Measurements from ENCODE around the gene ACTL8. TPM values are rescaled to one million over a fixed set of nuclear protein-coding genes. Genes with fewer than 3 reads are reported as not detected.

ACTL8 gene
- total and polyA plus RNA-seq, 2 experiments from 2014 or later, result 0.34 TPM; not detected in 1

- DNase-seq (ENCODE audit: low spot score), result no peak
- 83% methylated on average over 11 of the region's 11 CpGs for whole genome bisulfite sequencing (ENCODE audit: low lambda C conversion rate, missing lambda C conversion rate)
- no peaks in the 10 kb centered on the region for H4K20me1 ChIP-seq (ENCODE audit: insufficient read depth, poor library complexity, severe bottlenecking)
- TF ChIP-seq EZH2 (IDR thresholded peaks at IDR 0.05; ENCODE audit: borderline replicate concordance), result no peak
- no peak for TF ChIP-seq EZH2phosphoT487 (IDR thresholded peaks at IDR 0.05; ENCODE audit: low read depth, severe bottlenecking, unreplicated experiment)
- no peak for TF ChIP-seq CTCF (IDR thresholded peaks at IDR 0.05; ENCODE audit: poor library complexity)
- no peaks in the 10 kb centered on the region for H3K4me1 ChIP-seq (ENCODE audit: insufficient read depth)
- no peaks in the 10 kb centered on the region for H3K9me3 ChIP-seq (ENCODE audit: low read depth)
- no peaks in the 10 kb centered on the region for H3K36me3 ChIP-seq (replicated peaks; ENCODE audit: insufficient read depth, low read depth)
- H3K4me3 ChIP-seq, result no peak overlapping the region
- no peaks in the 10 kb centered on the region for H3K9me2 ChIP-seq (replicated peaks; ENCODE audit: insufficient read depth)
- H3K79me2 ChIP-seq, result no peaks in the 10 kb centered on the region
- peaks cover 5% of the 10 kb centered on the region for H3K27me3 ChIP-seq
- no peak overlapping the region for H2AFZ ChIP-seq
- no peak overlapping the region for H3K4me2 ChIP-seq
- no peak overlapping the region for H3K27ac ChIP-seq
Measured at GRCh38 chr1:17853241-17853935, 98.3 kb downstream of the ACTL8 start.

- H3K36me3 ChIP-seq (replicated peaks; ENCODE audit: insufficient read depth, low read depth), result no peaks in the 10 kb centered on the region
Measured at GRCh38 chr1:17856496-17857108, 101.5 kb downstream of the ACTL8 start.

GRCh38 chr1:17857109-17857499, 102.0 kb downstream of the ACTL8 start:
- H3K9me3 ChIP-seq (ENCODE audit: low read depth), result no peaks in the 10 kb centered on the region
- no peaks in the 10 kb centered on the region for H3K9me2 ChIP-seq (replicated peaks; ENCODE audit: insufficient read depth)
- H3K4me1 ChIP-seq (ENCODE audit: insufficient read depth), result no peaks in the 10 kb centered on the region
- peaks cover 5% of the 10 kb centered on the region for H3K27me3 ChIP-seq
- H3K27ac ChIP-seq, result no peak overlapping the region
- H3K4me3 ChIP-seq, result no peak overlapping the region
- TF ChIP-seq EZH2phosphoT487 (IDR thresholded peaks at IDR 0.05; ENCODE audit: low read depth, severe bottlenecking, unreplicated experiment) (no peak), CTCF (IDR thresholded peaks at IDR 0.05; ENCODE audit: poor library complexity) (no peak), EZH2 (IDR thresholded peaks at IDR 0.05; ENCODE audit: borderline replicate concordance) (no peak)
- no peak overlapping the region for H3K4me2 ChIP-seq
- H3K79me2 ChIP-seq, result no peaks in the 10 kb centered on the region
- 73% methylated on average over 4 of the region's 4 CpGs for WGBS (ENCODE audit: low lambda C conversion rate, missing lambda C conversion rate)
- no peak overlapping the region for H2AFZ ChIP-seq
- no peaks in the 10 kb centered on the region for H4K20me1 ChIP-seq (ENCODE audit: insufficient read depth, poor library complexity, severe bottlenecking)
- DNase-seq (ENCODE audit: low spot score), result no peak
- H3K36me3 ChIP-seq (replicated peaks; ENCODE audit: insufficient read depth, low read depth), result no peaks in the 10 kb centered on the region

More at GRCh38 chr1:17856496-17857108, 101.5 kb downstream of the ACTL8 start:
- no peak overlapping the region for H3K27ac ChIP-seq
- H3K79me2 ChIP-seq, result no peaks in the 10 kb centered on the region
- 89% methylated on average over 7 of the region's 7 CpGs for WGBS (ENCODE audit: low lambda C conversion rate, missing lambda C conversion rate)
- no peaks in the 10 kb centered on the region for H3K9me3 ChIP-seq (ENCODE audit: low read depth)
- DNase-seq (ENCODE audit: low spot score), result no peak
- no peak overlapping the region for H3K4me3 ChIP-seq
- H3K4me1 ChIP-seq (ENCODE audit: insufficient read depth), result no peaks in the 10 kb centered on the region
- no peak overlapping the region for H2AFZ ChIP-seq
- H4K20me1 ChIP-seq (ENCODE audit: insufficient read depth, poor library complexity, severe bottlenecking), result no peaks in the 10 kb centered on the region
- peaks cover 5% of the 10 kb centered on the region for H3K27me3 ChIP-seq
- H3K9me2 ChIP-seq (replicated peaks; ENCODE audit: insufficient read depth), result no peaks in the 10 kb centered on the region
- TF ChIP-seq CTCF (IDR thresholded peaks at IDR 0.05; ENCODE audit: poor library complexity), result no peak
- no peak for TF ChIP-seq EZH2phosphoT487 (IDR thresholded peaks at IDR 0.05; ENCODE audit: low read depth, severe bottlenecking, unreplicated experiment)
- no peak for TF ChIP-seq EZH2 (IDR thresholded peaks at IDR 0.05; ENCODE audit: borderline replicate concordance)
- H3K4me2 ChIP-seq, result no peak overlapping the region
